HEK293T (cell line): ENCODE data around the gene CNBP.

ENCODE experiments used
- SP1 ChIP-seq: fragments of 450-650 bp; IDR thresholded peaks from 2 replicates; pipeline ENCODE4 v1.6.1; 2017
- SUZ12 ChIP-seq: fragments of 450-650 bp; IDR thresholded peaks from 2 replicates; pipeline ENCODE4 v1.6.1; 2016; ENCODE audit warnings: mild to moderate bottlenecking

DNA sequence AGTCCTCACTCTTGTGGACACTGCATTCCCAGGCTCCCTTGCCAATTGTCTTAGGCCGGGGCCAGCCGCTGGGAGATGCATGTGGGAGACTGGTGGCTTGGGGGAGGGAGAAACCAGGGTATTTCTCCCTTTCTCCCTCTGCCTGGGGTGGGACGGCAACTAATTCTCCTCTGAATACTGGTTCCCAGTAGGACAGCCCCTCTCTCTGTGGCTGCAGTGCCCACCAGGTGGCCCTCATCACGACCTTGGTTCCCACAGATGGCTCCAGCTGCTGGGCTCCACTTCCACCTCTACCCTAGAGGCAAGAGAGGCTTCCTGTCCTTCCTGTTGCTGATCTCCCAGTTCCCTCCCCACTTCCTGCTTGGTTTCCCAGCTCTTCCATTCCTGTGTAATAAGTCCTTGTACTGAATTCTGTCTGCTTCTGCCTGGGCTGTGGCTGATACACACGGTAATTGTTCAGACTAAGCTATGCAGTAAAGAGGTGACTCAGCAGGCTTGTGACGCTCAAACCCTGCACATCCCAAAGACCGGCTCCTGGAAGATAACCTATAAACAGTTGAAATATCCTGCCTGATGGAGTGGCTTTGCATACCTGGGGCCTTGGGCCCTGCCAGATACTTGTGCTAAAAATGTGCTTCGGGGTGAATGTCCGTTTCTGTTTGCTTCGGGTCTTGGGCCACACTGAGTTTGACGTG, 45.3 kb upstream of the CNBP start:
- TF ChIP-seq SUZ12 = no peak
- no peak for TF ChIP-seq SP1
